Muscle layer of duodenum (tissue), 2 donors: ENCODE measurements around the gene PROK1.

Source experiments
- H3K27ac ChIP-seq: one replicate; pipeline ENCODE4 v1.7.0; 2013; ENCODE audit warnings: mild to moderate bottlenecking, low read length
- H3K27me3 ChIP-seq: one replicate; pipeline ENCODE4 v1.7.0; 2013; ENCODE audit warnings: low read depth, mild to moderate bottlenecking, control low read depth, low read length
- H3K36me3 ChIP-seq, 2 donors: one replicate each; pipeline ENCODE4 v1.7.0; 2013; ENCODE audit warnings: low read length in 2 of 2, control low read depth in 1 of 2, mild to moderate bottlenecking in 1 of 2; ENCODE audit not compliant: insufficient read depth in 2 of 2, control insufficient read depth in 1 of 2
- H3K4me1 ChIP-seq, 2 donors: one replicate each; pipeline ENCODE4 v1.7.0; 2013; ENCODE audit warnings: low read length in 2 of 2, mild to moderate bottlenecking in 2 of 2, control low read depth in 1 of 2, moderate library complexity in 1 of 2; ENCODE audit not compliant: insufficient read depth in 2 of 2, control insufficient read depth in 1 of 2
- H3K4me3 ChIP-seq, 2 donors: one replicate each; pipeline ENCODE4 v1.7.0; 2013; ENCODE audit warnings: low read length in 2 of 2, low read depth in 1 of 2, mild to moderate bottlenecking in 1 of 2
- H3K9me3 ChIP-seq, 2 donors: one replicate each; pipeline ENCODE4 v1.7.0; 2013; ENCODE audit warnings: low read length in 2 of 2, control low read depth in 1 of 2, mild to moderate bottlenecking in 1 of 2; ENCODE audit not compliant: control insufficient read depth in 1 of 2
- donor health status: healthy.

Gene PROK1

DNA sequence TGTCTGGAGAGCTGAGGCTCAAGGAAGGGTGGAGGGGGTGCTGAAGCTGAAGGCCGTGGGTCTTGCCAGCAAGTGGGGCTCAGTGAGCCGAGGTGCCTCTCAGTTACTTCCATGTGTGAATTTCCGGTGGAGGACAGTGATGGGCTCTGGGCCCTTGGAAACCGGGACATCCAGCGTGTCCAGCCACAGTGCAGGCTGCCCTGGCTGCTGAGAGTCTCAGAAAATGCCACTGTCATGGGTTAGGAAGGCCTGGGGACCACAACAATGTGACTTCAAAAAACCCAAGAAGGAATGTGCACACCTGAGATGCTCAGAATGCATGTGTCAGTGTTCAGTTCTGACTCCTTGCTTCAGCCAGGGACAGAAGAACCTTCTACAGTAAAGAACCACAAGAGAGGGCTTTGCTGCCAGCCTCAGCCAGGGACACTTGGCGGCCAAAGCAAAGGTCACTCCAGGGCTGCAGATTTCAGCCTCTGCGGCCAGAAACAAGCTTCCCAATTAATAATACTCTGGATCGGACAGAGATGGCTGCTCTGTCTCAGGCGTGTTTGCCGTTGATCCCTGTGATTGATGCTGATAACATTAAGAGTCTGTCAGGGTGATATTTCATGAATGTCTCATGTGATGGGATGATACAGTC is 30.8 kb upstream of the PROK1 start:
- Histone ChIP-seq H3K27me3 (no peaks in the 10 kb centered on the region), H3K27ac (no peak overlapping the region), H3K36me3 (no peaks in the 10 kb centered on the region), H3K4me1 (no peaks in the 10 kb centered on the region), H3K4me3 (no peak overlapping the region), H3K9me3 (no peaks in the 10 kb centered on the region)

DNA sequence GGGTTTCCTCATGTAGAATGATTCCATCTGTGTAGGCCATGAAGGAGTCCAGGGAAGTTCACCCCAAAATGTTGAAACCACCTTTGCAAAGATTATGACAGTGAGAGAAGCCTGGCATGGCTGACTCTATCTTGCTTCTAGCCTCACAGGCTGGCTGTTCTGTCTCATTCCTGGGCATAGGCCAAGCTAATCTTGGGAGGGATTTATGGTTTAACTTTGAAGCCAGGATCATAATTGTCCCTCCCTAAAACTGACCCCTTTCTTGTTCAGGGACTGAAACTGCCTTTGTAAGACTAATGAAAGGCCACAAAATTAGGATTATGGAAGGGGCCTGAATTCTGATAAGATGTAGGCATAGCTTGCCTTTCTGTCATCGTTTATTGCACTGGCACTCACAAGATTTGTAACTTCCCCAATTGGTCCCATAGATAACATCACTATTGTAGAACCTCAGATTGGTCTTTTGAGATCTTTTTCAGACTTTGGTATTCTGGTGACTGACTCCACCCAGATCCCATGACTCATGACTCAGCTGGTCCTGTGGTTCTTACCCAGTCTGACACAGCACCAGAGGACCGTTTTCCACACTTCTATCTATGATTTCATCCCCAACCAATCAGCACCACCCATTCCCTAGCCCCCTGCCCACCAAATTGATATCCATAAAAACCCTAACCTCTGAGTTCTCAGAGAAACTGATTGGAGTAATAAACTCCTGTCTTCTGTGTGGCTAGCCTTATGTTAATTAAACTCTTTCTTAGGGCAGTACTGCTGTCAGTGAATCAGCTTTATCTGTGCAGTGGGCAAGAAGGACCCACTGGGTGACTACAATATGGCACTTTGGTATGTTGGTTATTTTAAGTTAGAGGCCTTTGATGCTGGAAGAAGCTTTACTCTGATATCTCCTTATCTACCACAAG is 29.8 kb upstream of the PROK1 start:
- H3K4me3 ChIP-seq = no peak overlapping the region
- H3K27me3 ChIP-seq = no peaks in the 10 kb centered on the region
- H3K4me1 ChIP-seq = no peaks in the 10 kb centered on the region
- H3K27ac ChIP-seq = no peak overlapping the region
- H3K36me3 ChIP-seq = no peaks in the 10 kb centered on the region
- no peaks in the 10 kb centered on the region for H3K9me3 ChIP-seq

DNA sequence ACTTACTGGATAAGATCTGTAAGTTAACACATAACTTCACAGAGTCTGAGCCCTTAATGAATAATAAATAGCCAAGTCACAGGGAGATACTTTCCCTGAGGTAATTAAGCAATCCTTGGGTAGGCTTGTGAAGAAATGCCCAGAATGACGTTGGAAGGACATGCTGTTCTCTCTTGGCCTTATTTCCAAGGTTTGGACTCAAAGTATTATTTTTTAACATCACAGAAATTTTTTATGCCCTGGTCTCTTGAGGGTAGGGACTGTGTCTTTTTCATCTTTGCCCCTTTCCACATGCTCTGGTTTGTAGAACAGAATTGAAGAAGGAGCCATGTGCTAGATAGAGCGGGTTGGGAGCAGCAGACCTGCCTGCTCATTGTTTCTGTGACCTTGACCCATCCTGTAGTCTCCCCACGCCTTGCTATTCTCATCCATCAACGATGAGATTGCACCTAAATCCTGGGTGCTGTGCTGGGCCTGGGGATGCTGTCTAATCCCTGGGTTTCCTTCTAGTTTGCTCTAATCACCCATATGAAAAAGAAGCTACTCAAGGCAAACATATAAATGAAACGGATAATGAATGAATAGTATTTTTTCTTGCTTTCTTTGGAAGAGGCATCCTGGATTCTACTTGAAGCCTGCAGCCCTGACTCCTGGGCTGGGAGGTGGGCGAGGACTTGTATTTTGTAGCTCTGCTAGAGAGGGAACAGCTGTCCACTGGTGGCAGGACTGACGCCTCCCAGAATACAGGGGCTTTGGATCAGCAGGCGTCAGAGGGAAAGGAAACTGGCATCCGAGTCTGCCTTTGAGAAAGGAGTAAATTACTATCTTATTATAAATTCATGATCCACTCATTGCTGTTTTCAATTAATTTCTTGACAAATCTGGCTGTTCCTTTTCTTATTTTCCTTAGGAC is 26.0 kb upstream of the PROK1 start:
- no peaks in the 10 kb centered on the region for H3K9me3 ChIP-seq
- no peak overlapping the region for H3K4me3 ChIP-seq
- no peaks in the 10 kb centered on the region for H3K36me3 ChIP-seq
- H3K27me3 ChIP-seq = no peaks in the 10 kb centered on the region
- H3K27ac ChIP-seq = no peak overlapping the region
- H3K4me1 ChIP-seq = no peaks in the 10 kb centered on the region

DNA sequence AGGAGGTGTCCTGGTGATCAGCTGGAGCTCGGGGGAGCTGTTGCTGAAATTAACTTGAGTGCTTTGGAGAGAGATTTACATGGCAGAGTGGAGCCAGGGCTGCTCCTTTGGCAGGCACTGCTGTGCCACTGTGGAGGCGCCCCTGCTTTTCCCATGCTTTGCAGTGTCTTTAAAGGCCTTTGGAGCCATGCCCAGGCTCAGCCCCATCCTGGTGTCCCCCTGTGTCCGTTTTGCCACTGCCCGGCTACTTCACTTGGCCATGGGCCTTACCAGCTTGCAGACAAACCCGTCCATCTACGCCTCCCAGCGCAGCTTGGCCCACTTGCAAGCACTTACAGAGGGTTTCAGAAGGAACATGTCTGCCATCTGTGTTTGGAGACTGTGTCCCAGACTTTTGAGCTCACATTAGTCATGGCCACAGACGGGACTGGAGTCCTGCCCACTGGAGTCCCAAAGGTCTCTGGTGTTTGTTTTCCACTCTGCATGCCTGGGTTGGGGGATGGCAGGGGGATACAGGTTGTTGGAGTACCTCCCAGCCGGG is 25.3 kb upstream of the PROK1 start:
- H3K36me3 ChIP-seq = no peaks in the 10 kb centered on the region
- no peaks in the 10 kb centered on the region for H3K27me3 ChIP-seq
- no peaks in the 10 kb centered on the region for H3K4me1 ChIP-seq
- no peak overlapping the region for H3K4me3 ChIP-seq
- no peaks in the 10 kb centered on the region for H3K9me3 ChIP-seq
- H3K27ac ChIP-seq = no peak overlapping the region

DNA sequence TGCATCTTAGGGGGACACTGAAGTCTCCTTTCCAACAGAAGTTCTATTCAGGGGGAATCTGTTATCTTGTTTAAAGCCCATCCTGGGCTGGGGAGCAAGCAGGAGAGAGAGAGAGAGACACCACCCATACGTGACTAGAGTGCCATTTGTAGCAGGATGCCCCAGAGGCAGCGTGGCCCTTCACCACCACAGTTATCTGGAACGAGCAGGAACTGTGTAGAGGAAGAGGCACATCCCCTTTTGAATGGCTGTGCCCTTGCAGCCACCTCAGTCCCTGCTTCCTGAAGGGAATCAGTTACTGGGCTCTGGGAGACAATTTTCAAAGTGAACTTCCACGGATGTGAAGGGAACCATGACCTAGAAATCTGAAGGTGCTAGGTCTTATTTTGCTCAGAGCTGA is 24.1 kb upstream of the PROK1 start:
- H3K27ac ChIP-seq = no peak overlapping the region
- H3K27me3 ChIP-seq = no peaks in the 10 kb centered on the region
- H3K36me3 ChIP-seq = no peaks in the 10 kb centered on the region
- no peaks in the 10 kb centered on the region for H3K4me1 ChIP-seq
- no peaks in the 10 kb centered on the region for H3K9me3 ChIP-seq
- H3K4me3 ChIP-seq = no peak overlapping the region

DNA sequence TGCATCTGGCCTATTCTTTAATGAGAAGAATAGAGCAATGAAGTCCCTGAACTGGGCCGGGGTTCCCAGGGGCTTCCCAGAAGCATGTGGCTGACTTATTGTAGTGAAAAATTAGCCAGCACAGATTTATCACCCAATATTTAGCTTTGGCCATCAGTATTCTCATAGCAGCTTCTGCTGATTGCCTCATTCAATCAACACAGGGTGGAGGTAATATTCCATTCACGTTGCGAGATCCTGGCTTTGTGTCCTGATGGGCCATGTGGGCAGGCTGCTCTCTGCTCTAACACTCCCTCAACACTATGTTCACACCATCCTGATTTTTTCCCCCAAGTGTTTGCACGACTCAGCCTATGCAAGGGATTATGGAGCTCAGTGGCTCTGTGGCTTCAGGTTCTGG is 22.0 kb upstream of the PROK1 start:
- Histone ChIP-seq H3K4me3 (no peak overlapping the region), H3K9me3 (no peaks in the 10 kb centered on the region), H3K27me3 (no peaks in the 10 kb centered on the region), H3K27ac (no peak overlapping the region), H3K4me1 (no peaks in the 10 kb centered on the region), H3K36me3 (no peaks in the 10 kb centered on the region)

DNA sequence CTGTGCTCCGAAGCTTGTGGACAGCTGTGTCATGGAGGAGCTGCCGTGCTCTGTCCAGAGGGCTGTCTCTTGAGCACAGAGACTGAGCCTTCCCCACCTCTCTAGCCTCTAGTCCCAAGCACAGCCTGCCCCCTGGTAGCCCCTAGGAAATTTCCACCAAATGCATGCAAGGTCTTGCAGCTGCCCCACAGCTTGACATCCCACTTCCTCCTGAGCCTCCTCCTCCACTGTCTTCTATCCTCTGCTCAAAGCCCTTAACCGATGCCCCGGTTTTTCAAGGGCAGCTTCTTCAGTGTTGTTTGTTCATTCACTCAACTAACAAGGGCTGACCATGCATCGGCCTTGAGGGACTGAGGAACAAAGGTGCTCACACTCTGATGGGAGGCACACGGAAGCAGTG is 20.6 kb upstream of the PROK1 start:
- Histone ChIP-seq H3K4me3 (no peak overlapping the region), H3K9me3 (no peaks in the 10 kb centered on the region), H3K36me3 (no peaks in the 10 kb centered on the region), H3K27ac (no peak overlapping the region), H3K27me3 (no peaks in the 10 kb centered on the region), H3K4me1 (no peaks in the 10 kb centered on the region)

DNA sequence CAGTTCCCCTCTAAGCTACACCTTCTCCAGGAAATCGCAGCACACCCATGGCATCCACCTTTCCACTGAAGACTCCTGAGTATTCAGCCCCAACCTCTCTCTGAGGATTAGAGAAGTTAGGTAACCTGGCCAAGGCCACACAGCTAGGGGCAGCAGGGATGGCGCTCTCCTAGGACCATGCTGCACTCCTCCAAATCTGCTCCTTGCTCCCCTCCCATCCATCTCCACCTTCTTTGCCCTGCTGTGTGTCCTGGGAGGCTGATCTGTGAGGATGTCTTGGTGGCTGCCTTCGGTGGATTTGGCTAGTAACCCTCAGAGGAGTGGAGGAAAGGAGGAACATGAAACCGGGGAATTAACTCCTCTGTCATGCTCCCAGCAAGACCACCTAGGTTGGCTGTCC is 20.0 kb upstream of the PROK1 start:
- Histone ChIP-seq H3K36me3 (no peaks in the 10 kb centered on the region), H3K4me3 (no peak overlapping the region), H3K9me3 (no peaks in the 10 kb centered on the region)

DNA sequence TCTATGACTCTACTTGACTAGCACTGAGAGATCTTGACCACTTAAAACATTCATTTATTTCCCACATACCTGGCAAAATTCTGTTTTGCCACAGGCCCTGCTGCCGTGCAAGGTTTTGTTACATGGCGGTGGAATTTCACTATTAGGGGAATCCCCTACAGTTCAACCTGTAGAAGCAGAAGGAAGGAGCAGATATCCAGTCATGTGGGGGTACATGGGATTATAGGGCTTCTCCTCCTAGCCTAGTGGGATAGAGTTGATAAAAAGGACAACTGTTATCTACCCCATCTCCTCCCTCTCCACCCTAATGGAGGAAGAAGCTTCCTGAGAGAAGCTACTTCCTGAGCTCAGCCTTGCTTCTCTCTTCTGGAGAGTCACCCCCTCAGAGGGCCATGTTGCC is 17.7 kb upstream of the PROK1 start:
- no peaks in the 10 kb centered on the region for H3K27me3 ChIP-seq
- H3K27ac ChIP-seq = no peak overlapping the region
- H3K36me3 ChIP-seq = no peaks in the 10 kb centered on the region
- H3K9me3 ChIP-seq = no peaks in the 10 kb centered on the region
- H3K4me1 ChIP-seq = no peaks in the 10 kb centered on the region
- no peak overlapping the region for H3K4me3 ChIP-seq

More for the DNA sequence above, 20.0 kb upstream of the PROK1 start:
- Histone ChIP-seq H3K27me3 (no peaks in the 10 kb centered on the region), H3K4me1 (no peaks in the 10 kb centered on the region), H3K27ac (no peak overlapping the region)

DNA sequence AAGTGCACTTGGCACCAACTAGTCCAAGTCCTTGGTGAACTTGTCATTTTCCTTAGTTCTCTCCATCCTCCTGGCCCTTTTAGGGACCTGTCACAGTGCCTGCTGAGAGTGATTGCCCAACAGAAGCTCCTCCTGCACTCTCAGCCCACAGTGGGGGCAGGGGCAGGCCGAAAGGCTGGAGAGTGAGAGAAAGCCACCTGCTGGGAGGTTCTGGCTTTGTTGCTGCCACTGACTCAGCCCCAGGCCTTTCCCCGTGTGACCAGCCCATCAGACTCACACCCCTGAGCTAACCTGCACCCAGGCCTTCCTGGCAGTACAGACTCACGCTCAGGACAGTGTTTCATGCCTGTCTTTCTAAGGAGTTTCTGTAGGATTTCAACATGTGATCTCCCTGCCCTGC is 17.1 kb upstream of the PROK1 start:
- no peak overlapping the region for H3K27ac ChIP-seq
- no peaks in the 10 kb centered on the region for H3K4me1 ChIP-seq
- H3K4me3 ChIP-seq = no peak overlapping the region
- no peaks in the 10 kb centered on the region for H3K36me3 ChIP-seq
- H3K27me3 ChIP-seq = no peaks in the 10 kb centered on the region
- no peaks in the 10 kb centered on the region for H3K9me3 ChIP-seq

DNA sequence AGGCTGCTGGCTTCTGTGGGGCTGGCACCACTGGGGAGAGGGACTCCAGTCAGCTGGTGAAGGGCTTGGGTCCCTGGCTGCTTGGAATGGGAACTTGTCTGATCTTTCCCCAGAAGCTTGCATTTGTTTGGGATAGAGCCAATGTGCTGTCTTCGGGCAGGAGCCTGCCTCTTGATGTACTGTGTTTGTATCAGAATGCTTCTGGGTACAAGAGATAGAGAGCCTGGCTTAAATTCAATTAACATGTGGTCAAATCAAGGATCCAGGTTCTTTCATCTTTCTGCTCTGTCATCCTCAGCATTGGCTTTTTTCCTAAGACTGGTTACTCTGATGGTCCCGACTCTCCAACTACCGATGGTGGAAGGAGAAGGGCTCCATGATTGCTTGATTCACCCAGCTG is 16.0 kb upstream of the PROK1 start:
- no peaks in the 10 kb centered on the region for H3K27me3 ChIP-seq
- no peaks in the 10 kb centered on the region for H3K9me3 ChIP-seq
- no peaks in the 10 kb centered on the region for H3K36me3 ChIP-seq
- H3K4me3 ChIP-seq = no peak overlapping the region
- no peak overlapping the region for H3K27ac ChIP-seq
- no peaks in the 10 kb centered on the region for H3K4me1 ChIP-seq
